ENCODE results near the gene KMT2E. TPM values are rescaled to one million over a fixed set of nuclear protein-coding genes. Genes with fewer than 3 reads are reported as not detected.

Gene KMT2E
- total RNA-seq, 4 donors from 2014 or later, result 93.9 to 208 (median 118) TPM

GRCh38 chr7:105014693-105015389 lies 836 bp downstream of the KMT2E start:
- no peaks in the 10 kb centered on the region for H3K36me3 ChIP-seq
- H3K9me3 ChIP-seq, result no peaks in the 10 kb centered on the region
- H3K27me3 ChIP-seq, result no peaks in the 10 kb centered on the region
- WGBS, result 1% methylated on average over 22 of the region's 22 CpGs
- no peak for TF ChIP-seq CTCF (IDR thresholded peaks at IDR 0.05)
- TF ChIP-seq EP300 (IDR thresholded peaks at IDR 0.05), result no peak
- peak in 1 of 2 donors; percentile 50 for TF ChIP-seq POLR2A (IDR thresholded peaks at IDR 0.05)
- no peak for TF ChIP-seq POLR2AphosphoS5 (IDR thresholded peaks at IDR 0.05)
- peak overlapping the region; percentile 89 for H3K4me3 ChIP-seq
- H3K4me1 ChIP-seq, result peaks cover 43% of the 10 kb centered on the region
- no peak for DNase-seq (ENCODE audit: low spot score in 2 of 2)
- H3K27ac ChIP-seq, result peak overlapping the region; percentile 100

- TF ChIP-seq POLR2A (IDR thresholded peaks at IDR 0.05), result no peak
- TF ChIP-seq EP300 (IDR thresholded peaks at IDR 0.05), result no peak
- TF ChIP-seq CTCF (IDR thresholded peaks at IDR 0.05), result no peak
- TF ChIP-seq POLR2AphosphoS5 (IDR thresholded peaks at IDR 0.05), result no peak
- H3K9me3 ChIP-seq, result no peaks in the 10 kb centered on the region
- peaks cover 43% of the 10 kb centered on the region for H3K4me1 ChIP-seq
- peak overlapping the region; percentile 100 for H3K27ac ChIP-seq
- 1% methylated on average over 10 of the region's 10 CpGs for WGBS
- H3K4me3 ChIP-seq, result peak overlapping the region; percentile 89
- no peak for DNase-seq (ENCODE audit: low spot score in 2 of 2)
- no peaks in the 10 kb centered on the region for H3K27me3 ChIP-seq
- no peaks in the 10 kb centered on the region for H3K36me3 ChIP-seq
Observed at GRCh38 chr7:105015390-105015965, 1.5 kb downstream of the KMT2E start.

GRCh38 chr7:105016068-105016708 lies 2.2 kb downstream of the KMT2E start:
- H3K9me3 ChIP-seq, result no peaks in the 10 kb centered on the region
- H3K4me1 ChIP-seq, result peaks cover 49% of the 10 kb centered on the region
- no peak for DNase-seq (ENCODE audit: low spot score in 2 of 2)
- 4% methylated on average over 3 of the region's 3 CpGs for WGBS
- H3K36me3 ChIP-seq, result no peaks in the 10 kb centered on the region
- no peaks in the 10 kb centered on the region for H3K27me3 ChIP-seq
- TF ChIP-seq EP300 (IDR thresholded peaks at IDR 0.05), result no peak
- no peak for TF ChIP-seq CTCF (IDR thresholded peaks at IDR 0.05)
- no peak for TF ChIP-seq POLR2A (IDR thresholded peaks at IDR 0.05)
- no peak for TF ChIP-seq POLR2AphosphoS5 (IDR thresholded peaks at IDR 0.05)
- peak overlapping the region; percentile 89 for H3K4me3 ChIP-seq
- peak overlapping the region; percentile 100 for H3K27ac ChIP-seq

GRCh38 chr7:105016709-105017656 lies 3.0 kb downstream of the KMT2E start:
- Histone ChIP-seq H3K27ac (peak overlapping the region; percentile 100), H3K36me3 (no peaks in the 10 kb centered on the region), H3K4me3 (peak overlapping the region; percentile 89), H3K4me1 (peaks cover 56% of the 10 kb centered on the region), H3K27me3 (no peaks in the 10 kb centered on the region), H3K9me3 (no peaks in the 10 kb centered on the region)
- DNase-seq (ENCODE audit: low spot score in 2 of 2), result no peak
- TF ChIP-seq CTCF (IDR thresholded peaks at IDR 0.05) (no peak), POLR2A (IDR thresholded peaks at IDR 0.05) (no peak), EP300 (IDR thresholded peaks at IDR 0.05) (no peak), POLR2AphosphoS5 (IDR thresholded peaks at IDR 0.05) (no peak)
- WGBS, result 15% methylated on average over 5 of the region's 5 CpGs
